Transverse colon (tissue), 4 donors: ENCODE data around the gene BLOC1S3. TPM values are rescaled to one million over a fixed set of nuclear protein-coding genes. Genes with fewer than 3 reads are reported as not detected.

Experiments
- DNase-seq: peaks from one replicate; pipeline ENCODE4 v3.0.0-alpha.2; 2019
- H3K27ac ChIP-seq, 4 donors: fragments of 200-600 bp; sonication (generic); 2 replicates each; pipeline ENCODE4 v1.5.1; 2016 to 2018; ENCODE audit warnings: inconsistent platforms in 4 of 4
- H3K27me3 ChIP-seq: fragments of 200-600 bp; sonication (generic); 2 replicates; pipeline ENCODE4 v1.5.1; 2017; ENCODE audit warnings: inconsistent platforms
- H3K36me3 ChIP-seq, 4 donors: fragments of 200-600 bp; sonication (generic); 2 replicates each; pipeline ENCODE4 v1.5.1; 2017 to 2019; ENCODE audit warnings: inconsistent platforms in 4 of 4
- H3K4me1 ChIP-seq, 4 donors: fragments of 200-600 bp; sonication (generic); 2 replicates each; pipeline ENCODE4 v1.5.1; 2017 to 2020; ENCODE audit warnings: inconsistent platforms in 4 of 4
- H3K4me3 ChIP-seq, 4 donors: fragments of 200-600 bp; sonication (generic); 1 replicate in 1 of 4; 2 replicates in 3 of 4; pipeline versions ENCODE4 v1.5.1 to v1.6.1; 2017 to 2019; ENCODE audit warnings: inconsistent platforms in 4 of 4
- H3K9me3 ChIP-seq, 2 donors: fragments of 200-600 bp; sonication (generic); 2 replicates each; pipeline ENCODE4 v1.5.1; 2017 to 2019; ENCODE audit warnings: inconsistent platforms in 2 of 2
- EP300 ChIP-seq: sonication (generic); formaldehyde crosslinking; IDR thresholded peaks from one replicate; pipeline ENCODE4 v1.6.1; 2017; ENCODE audit warnings: antibody characterized with exemption, low read depth
- POLR2A ChIP-seq: fragments of 450-650 bp; IDR thresholded peaks from one replicate; pipeline ENCODE4 v1.6.1; 2016; ENCODE audit warnings: antibody characterized with exemption, mild to moderate bottlenecking, moderate library complexity
- POLR2AphosphoS5 ChIP-seq, 3 donors: sonication (generic); formaldehyde crosslinking; IDR thresholded peaks; one replicate each; pipeline ENCODE4 v1.6.1; 2016; ENCODE audit warnings: antibody characterized with exemption in 3 of 3
- WGBS, 2 donors: methylation state at CpG; one replicate each; pipeline ENCODE4 v1.1.5; 2018; ENCODE audit warnings: low coverage in 1 of 2; 5-methylcytosine and 5-hydroxymethylcytosine counted together
- in situ Hi-C, 4 donors: fragments of 200-750 bp; cut with MboI; loops; one replicate each; pipeline versions ENCODE4 v1.15.0 to v1.15.1; 2017; ENCODE audit warnings: low sequenced_read_pairs in 3 of 4, low pct_ligation_motif_present in 1 of 4, low pct_unique_long_range_greater_than_20kb in 1 of 4
- intact Hi-C: fragments of 100-400 bp; cut with DNase I; formaldehyde crosslinking; loops from one replicate; pipeline ENCODE4 v1.15.1; 2023; ENCODE audit warnings: low total_unique reads
- total RNA-seq, 4 donors: library from RNA; depleted of rRNA; stranded (reverse); fragments of >200 nt; gene quantifications; one replicate each; pipeline ENCODE4 v1.1.0, GENCODE V29; 2016
- TF ChIP-seq, protein P1 (sequence below), 5 experiments: fragments of 200-600 bp in 3 of 5; fragments of 450-650 bp in 2 of 5; sonication (generic) in 3 of 5; IDR thresholded peaks; 1 replicate in 2 of 5; 2 replicates in 3 of 5; pipeline ENCODE4 v1.5.1; 2016 to 2017; ENCODE audit warnings: antibody characterized with exemption in 5 of 5, inconsistent platforms in 3 of 5, mild to moderate bottlenecking in 2 of 5, moderate library complexity in 1 of 5

Gene BLOC1S3
- total RNA-seq, 4 donors from 2014 or later = 5.0 to 10.3 (median 9.2) TPM

GRCh38 chr19:45159210-45159970 lies 19.2 kb upstream of the BLOC1S3 start:
- TF ChIP-seq EP300 (no peak), POLR2AphosphoS5 (IDR thresholded peaks at IDR 0.05) (no peak), POLR2A (no peak)
- TF ChIP-seq, protein P1, sequence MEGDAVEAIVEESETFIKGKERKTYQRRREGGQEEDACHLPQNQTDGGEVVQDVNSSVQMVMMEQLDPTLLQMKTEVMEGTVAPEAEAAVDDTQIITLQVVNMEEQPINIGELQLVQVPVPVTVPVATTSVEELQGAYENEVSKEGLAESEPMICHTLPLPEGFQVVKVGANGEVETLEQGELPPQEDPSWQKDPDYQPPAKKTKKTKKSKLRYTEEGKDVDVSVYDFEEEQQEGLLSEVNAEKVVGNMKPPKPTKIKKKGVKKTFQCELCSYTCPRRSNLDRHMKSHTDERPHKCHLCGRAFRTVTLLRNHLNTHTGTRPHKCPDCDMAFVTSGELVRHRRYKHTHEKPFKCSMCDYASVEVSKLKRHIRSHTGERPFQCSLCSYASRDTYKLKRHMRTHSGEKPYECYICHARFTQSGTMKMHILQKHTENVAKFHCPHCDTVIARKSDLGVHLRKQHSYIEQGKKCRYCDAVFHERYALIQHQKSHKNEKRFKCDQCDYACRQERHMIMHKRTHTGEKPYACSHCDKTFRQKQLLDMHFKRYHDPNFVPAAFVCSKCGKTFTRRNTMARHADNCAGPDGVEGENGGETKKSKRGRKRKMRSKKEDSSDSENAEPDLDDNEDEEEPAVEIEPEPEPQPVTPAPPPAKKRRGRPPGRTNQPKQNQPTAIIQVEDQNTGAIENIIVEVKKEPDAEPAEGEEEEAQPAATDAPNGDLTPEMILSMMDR (IDR thresholded peaks at IDR 0.05) = no peak
- DNase-seq = no peak
- Histone ChIP-seq H3K27me3 (peaks cover 50% of the 10 kb centered on the region), H3K27ac (no peak overlapping the region), H3K4me3 (no peak overlapping the region), H3K36me3 (no peaks in the 10 kb centered on the region), H3K9me3 (no peaks in the 10 kb centered on the region), H3K4me1 (peaks cover 2 to 9% (median 6%) of the 10 kb centered on the region in 4 donors)
- in situ Hi-C loops (no loop called here), intact Hi-C loops (no loop called here)
- WGBS, 2 donors = 83% methylated on average over 9 of the region's 12 CpGs; no CpG with 5 or more reads in 1 of the 2 donors

DNA sequence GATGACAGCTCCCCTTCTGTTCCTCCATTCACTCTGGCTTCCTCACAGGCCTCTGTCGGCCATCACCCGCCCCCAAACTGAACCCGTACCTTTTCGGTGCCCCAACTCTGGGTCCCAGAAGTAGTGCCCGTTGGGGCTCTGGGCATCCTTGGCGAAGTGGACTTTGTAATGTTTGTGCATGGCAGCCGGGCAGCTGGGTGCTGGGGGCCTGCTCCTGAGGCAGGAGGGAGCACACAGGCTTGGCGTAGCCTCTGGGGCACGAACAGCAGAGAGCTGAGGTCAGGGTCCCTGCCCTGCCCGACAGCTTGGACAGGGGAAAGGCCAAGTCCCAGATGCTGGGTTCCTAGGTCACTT lies 18.6 kb upstream of the BLOC1S3 start:
- Histone ChIP-seq H3K4me1 (peaks cover 3 to 14% (median 12%) of the 10 kb centered on the region in 4 donors), H3K27ac (no peak overlapping the region), H3K9me3 (no peaks in the 10 kb centered on the region), H3K36me3 (no peaks in the 10 kb centered on the region), H3K4me3 (no peak overlapping the region), H3K27me3 (peaks cover 45% of the 10 kb centered on the region)
- WGBS, 2 donors = 55% methylated on average over 10 of the region's 10 CpGs; no CpG with 5 or more reads in 1 of the 2 donors
- intact Hi-C loops = no loop called here
- TF ChIP-seq POLR2A (no peak), POLR2AphosphoS5 (IDR thresholded peaks at IDR 0.05) (no peak), EP300 (no peak)
- TF ChIP-seq, protein P1 (IDR thresholded peaks at IDR 0.05) = no peak
- DNase-seq = no peak
- in situ Hi-C loops = no loop called here

- Histone ChIP-seq H3K4me3 (no peak within 1 kb of the TSS), H3K36me3 (no peaks in the 10 kb centered on the region), H3K27me3 (peaks cover 41% of the 10 kb centered on the region), H3K4me1 (peaks cover 3 to 15% (median 12%) of the 10 kb centered on the region in 4 donors), H3K27ac (no peak within 1 kb of the TSS), H3K9me3 (no peaks in the 10 kb centered on the region)
- intact Hi-C loops = no loop called here
- peak; percentile 71 for DNase-seq
- 33% methylated on average over 27 of the region's 29 CpGs; no CpG with 5 or more reads in 1 of the 2 donors for WGBS, 2 donors
- no peak for TF ChIP-seq EP300
- no peak for TF ChIP-seq POLR2A
- TF ChIP-seq POLR2AphosphoS5 (IDR thresholded peaks at IDR 0.05) = no peak
- TF ChIP-seq, protein P1 (IDR thresholded peaks at IDR 0.05) = no peak
- in situ Hi-C loops = no loop called here
Observed at GRCh38 chr19:45160870-45161737, 17.5 kb upstream of the BLOC1S3 start, which contains the start of gene NKPD1. TSS of gene NKPD1 (minus strand) at chr19:45160982. CDS start at chr19:45160150, 832 bp downstream.
